ENCODE data around the gene DLGAP1.

- no peak for TF ChIP-seq CTCF (IDR thresholded peaks at IDR 0.05)
- no peak for TF ChIP-seq REST (IDR thresholded peaks at IDR 0.05; ENCODE audit: low read depth, low read length)
- TF ChIP-seq POLR2AphosphoS5 (IDR thresholded peaks at IDR 0.05; ENCODE audit: low read depth, low read length): no peak
- TF ChIP-seq MEF2A (IDR thresholded peaks at IDR 0.05; ENCODE audit: borderline replicate concordance, low read depth): no peak
- no peak for TF ChIP-seq RAD21 (IDR thresholded peaks at IDR 0.05; ENCODE audit: low read length)
- TF ChIP-seq SMC3 (IDR thresholded peaks at IDR 0.05; ENCODE audit: low read depth, low read length): no peak
- no peak for TF ChIP-seq NFIC (IDR thresholded peaks at IDR 0.05; ENCODE audit: borderline replicate concordance)
- TF ChIP-seq GATA2 (CRISPR knock-in tag; IDR thresholded peaks at IDR 0.05): no peak
- no peak for TF ChIP-seq TAF1 (IDR thresholded peaks at IDR 0.05; ENCODE audit: borderline replicate concordance, low read depth, low read length)
- no peak for TF ChIP-seq USF2 (IDR thresholded peaks at IDR 0.05; ENCODE audit: borderline replicate concordance, low read depth, low read length)
- no peak for TF ChIP-seq USF1 (IDR thresholded peaks at IDR 0.05; ENCODE audit: borderline replicate concordance, low read depth)
Observed at GRCh38 chr18:4319738-4320677, 135.1 kb downstream of the DLGAP1 start.
